Gastrocnemius medialis (tissue), 4 donors: Measurements from ENCODE around the gene SPOCD1.
"Not testable (repeated sequence)": the region's sequence is repeated elsewhere in the genome, so short reads cannot be mapped to it uniquely, and the experiment has no call there.

Experiments used
- POLR2A ChIP-seq, 2 donors: fragments of 450-650 bp; IDR thresholded peaks; one replicate each; pipeline ENCODE4 v1.6.1; 2017; ENCODE audit warnings: antibody characterized with exemption in 2 of 2, mild to moderate bottlenecking in 2 of 2, moderate library complexity in 2 of 2
- TF ChIP-seq, protein P1 (sequence below), 5 experiments: fragments of 450-650 bp in 3 of 5; fragments of 200-600 bp in 2 of 5; sonication (generic) in 2 of 5; IDR thresholded peaks in 4 of 5; conservative IDR thresholded peaks in 1 of 5; 1 replicate in 4 of 5; 2 replicates in 1 of 5; pipeline ENCODE4 v1.5.1; 2016 to 2019; ENCODE audit warnings: antibody characterized with exemption in 5 of 5, mild to moderate bottlenecking in 3 of 5, moderate library complexity in 3 of 5

DNA sequence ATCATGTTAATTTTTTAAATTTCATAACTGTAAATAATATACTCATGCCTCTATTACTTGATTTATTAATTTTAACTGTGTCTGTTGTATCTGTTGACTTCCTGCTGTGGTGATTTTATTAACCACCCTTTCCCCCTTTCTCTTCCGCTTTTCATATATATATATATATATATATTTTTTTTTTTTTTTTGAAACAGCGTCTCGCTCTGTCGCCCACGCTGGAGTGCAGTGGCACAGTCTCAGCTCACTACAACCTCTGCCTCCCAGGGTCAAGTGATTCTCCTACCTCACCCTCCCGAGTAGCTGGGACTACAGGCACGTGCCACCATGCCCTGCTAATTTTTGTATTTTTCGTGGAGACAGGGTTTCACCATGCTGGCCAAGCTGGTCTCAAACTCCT, 1.1 kb upstream of the SPOCD1 start:
- TF ChIP-seq, protein P1, sequence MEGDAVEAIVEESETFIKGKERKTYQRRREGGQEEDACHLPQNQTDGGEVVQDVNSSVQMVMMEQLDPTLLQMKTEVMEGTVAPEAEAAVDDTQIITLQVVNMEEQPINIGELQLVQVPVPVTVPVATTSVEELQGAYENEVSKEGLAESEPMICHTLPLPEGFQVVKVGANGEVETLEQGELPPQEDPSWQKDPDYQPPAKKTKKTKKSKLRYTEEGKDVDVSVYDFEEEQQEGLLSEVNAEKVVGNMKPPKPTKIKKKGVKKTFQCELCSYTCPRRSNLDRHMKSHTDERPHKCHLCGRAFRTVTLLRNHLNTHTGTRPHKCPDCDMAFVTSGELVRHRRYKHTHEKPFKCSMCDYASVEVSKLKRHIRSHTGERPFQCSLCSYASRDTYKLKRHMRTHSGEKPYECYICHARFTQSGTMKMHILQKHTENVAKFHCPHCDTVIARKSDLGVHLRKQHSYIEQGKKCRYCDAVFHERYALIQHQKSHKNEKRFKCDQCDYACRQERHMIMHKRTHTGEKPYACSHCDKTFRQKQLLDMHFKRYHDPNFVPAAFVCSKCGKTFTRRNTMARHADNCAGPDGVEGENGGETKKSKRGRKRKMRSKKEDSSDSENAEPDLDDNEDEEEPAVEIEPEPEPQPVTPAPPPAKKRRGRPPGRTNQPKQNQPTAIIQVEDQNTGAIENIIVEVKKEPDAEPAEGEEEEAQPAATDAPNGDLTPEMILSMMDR (IDR thresholded peaks at IDR 0.05 in 4 of 5, conservative IDR thresholded peaks at IDR 0.05 in 1 of 5): not testable (repeated sequence)
- TF ChIP-seq POLR2A (IDR thresholded peaks at IDR 0.05): not testable (repeated sequence)
